Parathyroid adenoma (tissue), 2 donors: ENCODE measurements around the gene TXNDC16.

Source experiments
- H2AFZ ChIP-seq: fragments of 300-600 bp; sonication (generic); one replicate; pipeline ENCODE4 v1.7.0; 2017; ENCODE audit warnings: antibody characterized with exemption, mild to moderate bottlenecking
- H3K27ac ChIP-seq: fragments of 300-600 bp; sonication (generic); one replicate; pipeline ENCODE4 v1.7.0; 2017
- H3K27me3 ChIP-seq: fragments of 300-600 bp; sonication (generic); one replicate; pipeline ENCODE4 v1.7.0; 2017; ENCODE audit warnings: low read length; ENCODE audit not compliant: control insufficient read depth, insufficient read depth
- H3K36me3 ChIP-seq: fragments of 300-600 bp; sonication (generic); one replicate; pipeline ENCODE4 v1.7.0; 2017; ENCODE audit warnings: low read length; ENCODE audit not compliant: control insufficient read depth, insufficient read depth
- H3K4me1 ChIP-seq: fragments of 300-600 bp; sonication (generic); one replicate; pipeline ENCODE4 v1.7.0; 2017; ENCODE audit warnings: control low read depth
- H3K4me2 ChIP-seq: fragments of 300-600 bp; sonication (generic); one replicate; pipeline ENCODE4 v1.7.0; 2017; ENCODE audit warnings: low read length
- H3K4me3 ChIP-seq: fragments of 300-600 bp; sonication (generic); one replicate; pipeline ENCODE4 v1.7.0; 2017; ENCODE audit warnings: low read depth, low read length
- H3K79me2 ChIP-seq: fragments of 300-600 bp; sonication (generic); one replicate; pipeline ENCODE4 v1.7.0; 2017; ENCODE audit warnings: control low read depth
- H3K9ac ChIP-seq: fragments of 300-600 bp; sonication (generic); one replicate; pipeline ENCODE4 v1.7.0; 2017; ENCODE audit warnings: mild to moderate bottlenecking
- H3K9me3 ChIP-seq: fragments of 300-600 bp; sonication (generic); one replicate; pipeline ENCODE4 v1.7.0; 2017; ENCODE audit warnings: low read length; ENCODE audit not compliant: control insufficient read depth
- TF ChIP-seq, protein P1 (sequence below): fragments of 300-600 bp; sonication (generic); IDR thresholded peaks from one replicate; pipeline ENCODE4 v1.7.0; 2017; ENCODE audit warnings: antibody characterized with exemption, mild to moderate bottlenecking
- donor health status: primary hyperparathyroidism.

TXNDC16 gene

DNA sequence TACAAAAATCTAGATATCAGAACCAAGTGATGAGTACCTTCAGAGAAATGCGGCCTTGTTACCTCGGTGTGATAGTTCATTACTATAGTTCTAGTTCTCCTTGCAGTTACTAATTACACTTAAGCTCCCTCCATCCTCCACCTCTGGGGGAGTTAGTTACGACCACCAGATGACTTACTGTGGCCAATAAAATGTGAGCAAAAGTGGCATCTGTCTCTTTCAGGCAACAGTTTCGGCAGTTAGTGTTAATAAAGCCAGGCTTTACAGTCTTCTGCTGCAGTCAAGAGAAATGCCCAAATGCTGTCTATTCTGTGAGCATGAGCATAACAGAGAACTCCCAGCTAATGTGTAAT, 6.0 kb downstream of the TXNDC16 start:
- TF ChIP-seq, protein P1, sequence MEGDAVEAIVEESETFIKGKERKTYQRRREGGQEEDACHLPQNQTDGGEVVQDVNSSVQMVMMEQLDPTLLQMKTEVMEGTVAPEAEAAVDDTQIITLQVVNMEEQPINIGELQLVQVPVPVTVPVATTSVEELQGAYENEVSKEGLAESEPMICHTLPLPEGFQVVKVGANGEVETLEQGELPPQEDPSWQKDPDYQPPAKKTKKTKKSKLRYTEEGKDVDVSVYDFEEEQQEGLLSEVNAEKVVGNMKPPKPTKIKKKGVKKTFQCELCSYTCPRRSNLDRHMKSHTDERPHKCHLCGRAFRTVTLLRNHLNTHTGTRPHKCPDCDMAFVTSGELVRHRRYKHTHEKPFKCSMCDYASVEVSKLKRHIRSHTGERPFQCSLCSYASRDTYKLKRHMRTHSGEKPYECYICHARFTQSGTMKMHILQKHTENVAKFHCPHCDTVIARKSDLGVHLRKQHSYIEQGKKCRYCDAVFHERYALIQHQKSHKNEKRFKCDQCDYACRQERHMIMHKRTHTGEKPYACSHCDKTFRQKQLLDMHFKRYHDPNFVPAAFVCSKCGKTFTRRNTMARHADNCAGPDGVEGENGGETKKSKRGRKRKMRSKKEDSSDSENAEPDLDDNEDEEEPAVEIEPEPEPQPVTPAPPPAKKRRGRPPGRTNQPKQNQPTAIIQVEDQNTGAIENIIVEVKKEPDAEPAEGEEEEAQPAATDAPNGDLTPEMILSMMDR, result no peak
- Histone ChIP-seq H3K27me3 (no peaks in the 10 kb centered on the region), H3K4me3 (no peak overlapping the region), H3K4me2 (no peak overlapping the region), H3K79me2 (peaks cover 11% of the 10 kb centered on the region), H3K27ac (no peak overlapping the region), H2AFZ (no peak overlapping the region), H3K4me1 (no peaks in the 10 kb centered on the region), H3K9ac (no peak overlapping the region), H3K9me3 (no peaks in the 10 kb centered on the region), H3K36me3 (no peaks in the 10 kb centered on the region)

DNA sequence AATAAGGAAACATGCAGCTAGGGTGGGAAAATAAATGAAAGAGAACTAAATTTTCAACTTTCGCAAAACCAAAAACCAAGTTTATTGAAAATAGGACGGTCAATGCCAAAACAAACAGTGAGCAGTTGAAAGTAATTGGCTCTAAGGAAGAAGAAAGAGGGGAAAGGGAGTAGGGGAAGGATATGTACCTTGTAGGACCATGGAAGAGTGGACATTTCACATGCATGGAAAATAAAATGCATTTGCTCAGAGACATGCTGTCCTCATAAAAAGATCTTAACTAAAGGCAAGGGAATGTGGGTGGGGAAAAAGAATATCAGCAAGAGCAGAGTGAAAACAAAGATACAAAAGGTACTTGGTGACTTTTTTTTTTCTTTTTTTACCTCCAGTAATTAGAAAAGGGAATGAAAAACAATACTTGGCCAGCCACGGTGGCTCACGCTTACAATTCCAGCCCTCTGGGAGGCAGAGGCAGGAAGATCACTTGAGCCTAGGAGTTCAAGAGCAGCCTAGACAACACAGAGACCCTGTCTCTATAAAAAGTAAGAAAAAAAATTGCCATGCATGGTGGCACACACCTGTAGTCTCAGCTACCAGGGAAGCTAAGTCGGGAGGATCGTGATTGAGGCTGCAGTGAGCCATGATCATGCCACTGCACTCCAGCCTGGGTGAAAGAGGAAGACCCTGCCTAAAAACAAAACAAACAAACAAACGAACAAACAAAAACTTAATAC, 6.6 kb downstream of the TXNDC16 start:
- Histone ChIP-seq H2AFZ (no peak overlapping the region), H3K9ac (no peak overlapping the region), H3K36me3 (no peaks in the 10 kb centered on the region), H3K4me2 (no peak overlapping the region), H3K9me3 (no peaks in the 10 kb centered on the region), H3K27ac (no peak overlapping the region), H3K4me3 (no peak overlapping the region), H3K79me2 (peaks cover 11% of the 10 kb centered on the region), H3K27me3 (no peaks in the 10 kb centered on the region), H3K4me1 (no peaks in the 10 kb centered on the region)
- TF ChIP-seq, protein P1, result no peak

- Histone ChIP-seq H3K4me2 (no peak overlapping the region), H3K36me3 (no peaks in the 10 kb centered on the region), H3K9me3 (no peaks in the 10 kb centered on the region), H3K9ac (no peak overlapping the region), H3K4me3 (no peak overlapping the region), H3K27me3 (no peaks in the 10 kb centered on the region), H3K4me1 (no peaks in the 10 kb centered on the region), H3K27ac (no peak overlapping the region), H3K79me2 (no peaks in the 10 kb centered on the region), H2AFZ (no peak overlapping the region)
- TF ChIP-seq, protein P1, result no peak
Observed at GRCh38 chr14:52538623-52539022, 13.7 kb downstream of the TXNDC16 start.

- H3K4me3 ChIP-seq, result no peak overlapping the region
- no peaks in the 10 kb centered on the region for H3K9me3 ChIP-seq
- no peak overlapping the region for H3K27ac ChIP-seq
- H3K4me2 ChIP-seq, result no peak overlapping the region
- H3K9ac ChIP-seq, result no peak overlapping the region
- no peak overlapping the region for H2AFZ ChIP-seq
- H3K27me3 ChIP-seq, result no peaks in the 10 kb centered on the region
- no peaks in the 10 kb centered on the region for H3K79me2 ChIP-seq
- no peaks in the 10 kb centered on the region for H3K4me1 ChIP-seq
- H3K36me3 ChIP-seq, result no peaks in the 10 kb centered on the region
- TF ChIP-seq, protein P1, result no peak
Observed at GRCh38 chr14:52536269-52536668, 16.0 kb downstream of the TXNDC16 start.

DNA sequence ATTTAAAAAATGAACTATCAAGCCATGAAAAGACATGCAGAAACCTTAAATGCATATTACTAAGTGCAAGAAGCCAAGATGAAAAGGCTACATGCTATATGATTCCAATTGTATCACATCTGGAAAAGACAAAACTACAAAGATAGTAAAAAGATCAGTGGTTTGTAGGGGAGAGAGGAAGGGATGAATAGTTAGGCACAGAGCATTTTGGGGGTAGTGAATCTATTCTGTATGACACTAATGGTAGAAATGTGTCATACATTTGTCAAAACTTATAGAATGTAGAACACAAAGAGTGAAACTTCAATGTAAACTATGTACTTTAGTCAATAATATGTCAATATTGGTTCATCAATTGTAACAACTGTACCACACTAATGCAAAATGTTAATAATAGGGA, 20.8 kb downstream of the TXNDC16 start:
- Histone ChIP-seq H3K9ac (no peak overlapping the region), H3K9me3 (no peaks in the 10 kb centered on the region), H3K4me2 (no peak overlapping the region), H3K79me2 (no peaks in the 10 kb centered on the region), H2AFZ (no peak overlapping the region), H3K27me3 (no peaks in the 10 kb centered on the region), H3K36me3 (no peaks in the 10 kb centered on the region), H3K4me3 (no peak overlapping the region), H3K27ac (no peak overlapping the region), H3K4me1 (no peaks in the 10 kb centered on the region)
- TF ChIP-seq, protein P1, result no peak
